ENCODE data around the gene BAZ2B. TPM values are rescaled to one million over a fixed set of nuclear protein-coding genes. Genes with fewer than 3 reads are reported as not detected.

Gene BAZ2B
- total and polyA plus RNA-seq, 4 experiments from 2014 or later, result 4.3 to 35.6 (median 25.9) TPM

- intact Hi-C loops (cut with micrococcal nuclease), result no loop called here
- Mint-ChIP-seq H3K27ac (no peak overlapping the region), H3K4me1 (peaks cover 6 to 18% (median 12%) of the 10 kb centered on the region in 4 donors), H3K4me3 (peak overlapping the region in 1 of 8 donors; percentile 31), H3K9me3 (no peaks in the 10 kb centered on the region), H3K36me3 (peaks cover 7 to 8% of the 10 kb centered on the region in 2 donors), H3K27me3 (no peaks in the 10 kb centered on the region)
- ChIA-PET POLR2A (ENCODE audit: partially characterized antibody) (no interaction called here), CTCF (ENCODE audit: partially characterized antibody) (no interaction called here)
- H3K9me3 ChIP-seq (ENCODE audit: control insufficient read depth in 1 of 2, low read length in 2 of 2), result no peaks in the 10 kb centered on the region
- H3K4me1 ChIP-seq (ENCODE audit: insufficient read depth, low read length), result peaks cover 5% of the 10 kb centered on the region
- DNase-seq, result no peak
- no peak overlapping the region for H3K27ac ChIP-seq (ENCODE audit: low read depth, low read length)
- no peaks in the 10 kb centered on the region for H3K27me3 ChIP-seq (ENCODE audit: insufficient read depth, low read length)
- no peak overlapping the region for H3K4me3 ChIP-seq (ENCODE audit: low read length in 2 of 2)
- peaks cover 4% of the 10 kb centered on the region for H3K36me3 ChIP-seq (ENCODE audit: insufficient read depth, low read length)
Observed at GRCh38 chr2:159283529-159283928, 332.8 kb downstream of the BAZ2B start.

GRCh38 chr2:159281002-159281401, 335.3 kb downstream of the BAZ2B start:
- peaks cover 4% of the 10 kb centered on the region for H3K36me3 ChIP-seq (ENCODE audit: insufficient read depth, low read length)
- intact Hi-C loops (cut with micrococcal nuclease), result no loop called here
- Mint-ChIP-seq H3K9me3 (no peaks in the 10 kb centered on the region), H3K27ac (no peak overlapping the region), H3K4me3 (no peak overlapping the region), H3K27me3 (no peaks in the 10 kb centered on the region), H3K4me1 (peaks cover 4 to 14% (median 6%) of the 10 kb centered on the region in 4 donors), H3K36me3 (peaks cover 7 to 12% of the 10 kb centered on the region in 2 donors)
- no peak for DNase-seq
- no peak overlapping the region for H3K27ac ChIP-seq (ENCODE audit: low read depth, low read length)
- no peaks in the 10 kb centered on the region for H3K27me3 ChIP-seq (ENCODE audit: insufficient read depth, low read length)
- H3K4me1 ChIP-seq (ENCODE audit: insufficient read depth, low read length), result peaks cover 4% of the 10 kb centered on the region
- POLR2A ChIA-PET (ENCODE audit: partially characterized antibody), result no interaction called here
- H3K4me3 ChIP-seq (ENCODE audit: low read length in 2 of 2), result no peak overlapping the region
- no peaks in the 10 kb centered on the region for H3K9me3 ChIP-seq (ENCODE audit: control insufficient read depth in 1 of 2, low read length in 2 of 2)
- CTCF ChIA-PET (ENCODE audit: partially characterized antibody), result no interaction called here

- H3K27me3 Mint-ChIP-seq, result no peaks in the 10 kb centered on the region
- no peak for DNase-seq
- peaks cover 4% of the 10 kb centered on the region for H3K36me3 ChIP-seq (ENCODE audit: insufficient read depth, low read length)
- H3K4me1 Mint-ChIP-seq, result peaks cover 0 to 5% (median 3%) of the 10 kb centered on the region in 4 donors
- POLR2A ChIA-PET (ENCODE audit: partially characterized antibody), result no interaction called here
- no peaks in the 10 kb centered on the region for H3K4me1 ChIP-seq (ENCODE audit: insufficient read depth, low read length)
- H3K27ac ChIP-seq (ENCODE audit: low read depth, low read length), result no peak overlapping the region
- peaks cover 12 to 17% of the 10 kb centered on the region in 2 donors for H3K36me3 Mint-ChIP-seq
- H3K27me3 ChIP-seq (ENCODE audit: insufficient read depth, low read length), result no peaks in the 10 kb centered on the region
- H3K4me3 ChIP-seq (ENCODE audit: low read length in 2 of 2), result no peak overlapping the region
- H3K9me3 Mint-ChIP-seq, result no peaks in the 10 kb centered on the region
- H3K27ac Mint-ChIP-seq, result no peak overlapping the region
- no peaks in the 10 kb centered on the region for H3K9me3 ChIP-seq (ENCODE audit: control insufficient read depth in 1 of 2, low read length in 2 of 2)
- intact Hi-C loops (cut with micrococcal nuclease), result no loop called here
- CTCF ChIA-PET (ENCODE audit: partially characterized antibody), result no interaction called here
- H3K4me3 Mint-ChIP-seq, result no peak overlapping the region
Observed at GRCh38 chr2:159279700-159280099, 336.6 kb downstream of the BAZ2B start.

GRCh38 chr2:159275111-159275510, 341.2 kb downstream of the BAZ2B start:
- POLR2A ChIA-PET (ENCODE audit: partially characterized antibody), result no interaction called here
- intact Hi-C loops (cut with micrococcal nuclease), result no loop called here
- Mint-ChIP-seq H3K4me1 (peaks cover 0 to 4% (median 0%) of the 10 kb centered on the region in 4 donors), H3K27me3 (no peaks in the 10 kb centered on the region), H3K4me3 (no peak overlapping the region), H3K36me3 (peaks cover 33 to 39% of the 10 kb centered on the region in 2 donors), H3K27ac (no peak overlapping the region), H3K9me3 (no peaks in the 10 kb centered on the region)
- no peaks in the 10 kb centered on the region for H3K9me3 ChIP-seq (ENCODE audit: control insufficient read depth in 1 of 2, low read length in 2 of 2)
- no peak for DNase-seq
- peaks cover 4% of the 10 kb centered on the region for H3K36me3 ChIP-seq (ENCODE audit: insufficient read depth, low read length)
- H3K4me1 ChIP-seq (ENCODE audit: insufficient read depth, low read length), result no peaks in the 10 kb centered on the region
- CTCF ChIA-PET (ENCODE audit: partially characterized antibody), result no interaction called here
- H3K4me3 ChIP-seq (ENCODE audit: low read length in 2 of 2), result no peak overlapping the region
- no peaks in the 10 kb centered on the region for H3K27me3 ChIP-seq (ENCODE audit: insufficient read depth, low read length)
- H3K27ac ChIP-seq (ENCODE audit: low read depth, low read length), result no peak overlapping the region

- Mint-ChIP-seq H3K4me3 (no peak overlapping the region), H3K27me3 (no peaks in the 10 kb centered on the region), H3K9me3 (no peaks in the 10 kb centered on the region), H3K36me3 (peaks cover 36 to 59% of the 10 kb centered on the region in 2 donors), H3K27ac (peak overlapping the region in 1 of 7 donors; percentile 31), H3K4me1 (peaks cover 0 to 6% (median 0%) of the 10 kb centered on the region in 4 donors)
- H3K9me3 ChIP-seq (ENCODE audit: control insufficient read depth in 1 of 2, low read length in 2 of 2), result no peaks in the 10 kb centered on the region
- no peaks in the 10 kb centered on the region for H3K27me3 ChIP-seq (ENCODE audit: insufficient read depth, low read length)
- intact Hi-C loops (cut with micrococcal nuclease), result no loop called here
- no peak overlapping the region for H3K27ac ChIP-seq (ENCODE audit: low read depth, low read length)
- DNase-seq, result no peak
- ChIA-PET CTCF (ENCODE audit: partially characterized antibody) (no interaction called here), POLR2A (ENCODE audit: partially characterized antibody) (no interaction called here)
- H3K4me3 ChIP-seq (ENCODE audit: low read length in 2 of 2), result no peak overlapping the region
- H3K4me1 ChIP-seq (ENCODE audit: insufficient read depth, low read length), result no peaks in the 10 kb centered on the region
- no peaks in the 10 kb centered on the region for H3K36me3 ChIP-seq (ENCODE audit: insufficient read depth, low read length)
Observed at GRCh38 chr2:159272156-159272555, 344.2 kb downstream of the BAZ2B start.

DNA sequence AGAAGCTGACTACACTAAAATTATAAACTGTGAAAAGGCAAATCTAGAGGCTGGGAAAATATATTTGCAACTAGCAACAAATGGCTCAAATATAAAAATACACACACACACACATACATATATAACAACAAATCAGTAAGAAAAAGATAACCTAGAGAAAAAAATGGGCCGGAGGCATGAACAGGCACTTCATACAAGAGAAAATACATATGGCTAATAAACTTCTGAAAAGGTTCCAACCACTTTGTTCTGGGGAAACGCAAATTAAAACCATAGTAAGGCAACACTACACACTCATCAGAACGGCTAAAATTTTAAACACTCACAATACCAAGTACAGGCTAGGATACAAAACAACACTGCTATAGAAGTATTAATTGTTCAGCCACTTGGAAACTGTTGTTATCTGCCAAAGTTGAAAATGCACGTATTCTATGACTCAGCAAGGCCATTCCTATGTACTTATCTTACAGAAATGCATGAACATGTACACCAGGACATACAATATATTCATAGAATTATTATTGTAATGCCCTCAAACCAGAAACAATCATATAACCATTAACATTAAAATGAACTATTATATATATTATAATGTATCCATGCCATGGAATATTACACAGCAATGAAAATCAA, 345.5 kb downstream of the BAZ2B start:
- DNase-seq, result no peak
- Mint-ChIP-seq H3K27me3 (no peaks in the 10 kb centered on the region), H3K27ac (no peak overlapping the region), H3K4me1 (peaks cover 0 to 6% (median 0%) of the 10 kb centered on the region in 4 donors), H3K4me3 (no peak overlapping the region), H3K36me3 (peaks cover 36 to 63% of the 10 kb centered on the region in 2 donors), H3K9me3 (no peaks in the 10 kb centered on the region)
- H3K9me3 ChIP-seq (ENCODE audit: control insufficient read depth in 1 of 2, low read length in 2 of 2), result no peaks in the 10 kb centered on the region
- no peak overlapping the region for H3K27ac ChIP-seq (ENCODE audit: low read depth, low read length)
- ChIA-PET CTCF (ENCODE audit: partially characterized antibody) (no interaction called here), POLR2A (ENCODE audit: partially characterized antibody) (no interaction called here)
- no peaks in the 10 kb centered on the region for H3K4me1 ChIP-seq (ENCODE audit: insufficient read depth, low read length)
- intact Hi-C loops (cut with micrococcal nuclease), result no loop called here
- H3K36me3 ChIP-seq (ENCODE audit: insufficient read depth, low read length), result no peaks in the 10 kb centered on the region
- H3K4me3 ChIP-seq (ENCODE audit: low read length in 2 of 2), result no peak overlapping the region
- H3K27me3 ChIP-seq (ENCODE audit: insufficient read depth, low read length), result no peaks in the 10 kb centered on the region
